Mesenchymal stem cell (in vitro differentiated cells and primary cell): ENCODE results near the gene AGAP2.
A peak's percentile ranks its signal among the peaks of the same experiment; 100 is the strongest.
"Not testable (repeated sequence)": the region's sequence is repeated elsewhere in the genome, so short reads cannot be mapped to it uniquely, and the experiment has no call there.

Experiments used
- DNase-seq: peaks from one replicate; pipeline ENCODE4 v3.0.0-alpha.2; 2013
- H2AFZ ChIP-seq: one replicate; pipeline ENCODE4 v1.6.1; 2013; ENCODE audit warnings: low read depth, mild to moderate bottlenecking, control low read depth, inconsistent platforms, low read length, moderate library complexity
- H2AK5ac ChIP-seq: 2 replicates; pipeline ENCODE4 v1.6.1; 2013; ENCODE audit warnings: low read length, moderate library complexity, mild to moderate bottlenecking, inconsistent platforms; ENCODE audit not compliant: severe bottlenecking
- H2BK120ac ChIP-seq: one replicate; pipeline ENCODE4 v1.6.1; 2013; ENCODE audit warnings: low read depth, mild to moderate bottlenecking, inconsistent platforms, low read length, moderate library complexity
- H2BK12ac ChIP-seq, 2 experiments: one replicate each; pipeline ENCODE4 v1.6.1; 2013; ENCODE audit warnings: inconsistent platforms in 2 of 2, low read length in 2 of 2, mild to moderate bottlenecking in 2 of 2, moderate library complexity in 2 of 2, control low read depth in 1 of 2
- H2BK15ac ChIP-seq: one replicate; pipeline ENCODE4 v1.6.1; 2013; ENCODE audit warnings: mild to moderate bottlenecking, low read depth, inconsistent platforms; ENCODE audit not compliant: poor library complexity, severe bottlenecking
- H2BK5ac ChIP-seq: 2 replicates; pipeline ENCODE4 v1.6.1; 2013; ENCODE audit warnings: low read depth, mild to moderate bottlenecking, low read length, control low read depth, inconsistent platforms; ENCODE audit not compliant: poor library complexity, severe bottlenecking
- H3K14ac ChIP-seq, 2 experiments: one replicate each; pipeline ENCODE4 v1.6.1; 2013; ENCODE audit warnings: inconsistent platforms in 2 of 2, low read length in 2 of 2, control low read depth in 1 of 2, mild to moderate bottlenecking in 1 of 2, moderate library complexity in 1 of 2
- H3K18ac ChIP-seq, 2 experiments: one replicate each; pipeline ENCODE4 v1.6.1; 2013; ENCODE audit warnings: inconsistent platforms in 2 of 2, low read length in 2 of 2, control low read depth in 1 of 2, low read depth in 1 of 2, mild to moderate bottlenecking in 1 of 2
- H3K23ac ChIP-seq, 2 experiments: one replicate each; pipeline ENCODE4 v1.6.1; 2013; ENCODE audit warnings: inconsistent platforms in 2 of 2, low read length in 2 of 2, mild to moderate bottlenecking in 2 of 2, moderate library complexity in 2 of 2, control low read depth in 1 of 2
- H3K27ac ChIP-seq: 2 replicates; pipeline ENCODE4 v1.5.1; 2013; ENCODE audit warnings: mild to moderate bottlenecking, moderate library complexity, low read length, control low read depth, inconsistent platforms; ENCODE audit not compliant: poor library complexity, severe bottlenecking
- H3K27me3 ChIP-seq, 2 experiments: 2 replicates each; pipeline versions ENCODE4 v1.6.1 to v1.7.0; 2013; ENCODE audit warnings: low read length in 2 of 2, mild to moderate bottlenecking in 2 of 2, moderate library complexity in 2 of 2, control low read depth in 1 of 2, inconsistent platforms in 1 of 2; ENCODE audit not compliant: control insufficient read depth in 1 of 2, insufficient read depth in 1 of 2
- H3K36me3 ChIP-seq, 2 experiments: 2 replicates each; pipeline versions ENCODE4 v1.6.1 to v1.7.0; 2013; ENCODE audit warnings: low read length in 2 of 2, control low read depth in 1 of 2, inconsistent platforms in 1 of 2, low read depth in 1 of 2, mild to moderate bottlenecking in 1 of 2; ENCODE audit not compliant: insufficient read depth in 2 of 2, control insufficient read depth in 1 of 2
- H3K4ac ChIP-seq, 2 experiments: one replicate each; pipeline ENCODE4 v1.6.1; 2013; ENCODE audit warnings: inconsistent platforms in 2 of 2, low read length in 2 of 2, mild to moderate bottlenecking in 2 of 2, moderate library complexity in 2 of 2, control low read depth in 1 of 2, low read depth in 1 of 2
- H3K4me1 ChIP-seq: 2 replicates; pipeline ENCODE4 v1.6.1; 2013; ENCODE audit warnings: low read depth, low read length, control low read depth; ENCODE audit not compliant: control insufficient read depth, insufficient read depth
- H3K4me2 ChIP-seq: 2 replicates; pipeline ENCODE4 v1.6.1; 2013; ENCODE audit warnings: low read length, mild to moderate bottlenecking, inconsistent platforms; ENCODE audit not compliant: poor library complexity, severe bottlenecking
- H3K4me3 ChIP-seq, 2 experiments: 2 replicates each; pipeline versions ENCODE4 v1.5.1 to v1.7.0; 2013; ENCODE audit warnings: low read length in 2 of 2, mild to moderate bottlenecking in 2 of 2, control low read depth in 1 of 2, low read depth in 1 of 2; ENCODE audit not compliant: insufficient read depth in 1 of 2
- H3K79me1 ChIP-seq: replicated peaks from 2 replicates; pipeline ENCODE4 v1.6.1; 2013; ENCODE audit warnings: mild to moderate bottlenecking, control low read depth, low read length, inconsistent platforms; ENCODE audit not compliant: poor library complexity, severe bottlenecking
- H3K9ac ChIP-seq: 2 replicates; pipeline ENCODE4 v1.7.0; 2013; ENCODE audit warnings: mild to moderate bottlenecking, low read length, moderate library complexity
- H3K9me3 ChIP-seq: 2 replicates; pipeline ENCODE4 v1.7.0; 2013; ENCODE audit warnings: mild to moderate bottlenecking, low read length; ENCODE audit not compliant: control insufficient read depth
- H4K8ac ChIP-seq: one replicate; pipeline ENCODE4 v1.6.1; 2013; ENCODE audit warnings: inconsistent platforms, mild to moderate bottlenecking, low read length, moderate library complexity
- H4K91ac ChIP-seq: one replicate; pipeline ENCODE4 v1.6.1; 2013; ENCODE audit warnings: mild to moderate bottlenecking, low read length, inconsistent platforms
- WGBS: methylation state at CpG from one replicate; pipeline ENCODE4 v1.1.7; 2013; ENCODE audit warnings: mixed read lengths; 5-methylcytosine and 5-hydroxymethylcytosine counted together

Gene AGAP2

DNA sequence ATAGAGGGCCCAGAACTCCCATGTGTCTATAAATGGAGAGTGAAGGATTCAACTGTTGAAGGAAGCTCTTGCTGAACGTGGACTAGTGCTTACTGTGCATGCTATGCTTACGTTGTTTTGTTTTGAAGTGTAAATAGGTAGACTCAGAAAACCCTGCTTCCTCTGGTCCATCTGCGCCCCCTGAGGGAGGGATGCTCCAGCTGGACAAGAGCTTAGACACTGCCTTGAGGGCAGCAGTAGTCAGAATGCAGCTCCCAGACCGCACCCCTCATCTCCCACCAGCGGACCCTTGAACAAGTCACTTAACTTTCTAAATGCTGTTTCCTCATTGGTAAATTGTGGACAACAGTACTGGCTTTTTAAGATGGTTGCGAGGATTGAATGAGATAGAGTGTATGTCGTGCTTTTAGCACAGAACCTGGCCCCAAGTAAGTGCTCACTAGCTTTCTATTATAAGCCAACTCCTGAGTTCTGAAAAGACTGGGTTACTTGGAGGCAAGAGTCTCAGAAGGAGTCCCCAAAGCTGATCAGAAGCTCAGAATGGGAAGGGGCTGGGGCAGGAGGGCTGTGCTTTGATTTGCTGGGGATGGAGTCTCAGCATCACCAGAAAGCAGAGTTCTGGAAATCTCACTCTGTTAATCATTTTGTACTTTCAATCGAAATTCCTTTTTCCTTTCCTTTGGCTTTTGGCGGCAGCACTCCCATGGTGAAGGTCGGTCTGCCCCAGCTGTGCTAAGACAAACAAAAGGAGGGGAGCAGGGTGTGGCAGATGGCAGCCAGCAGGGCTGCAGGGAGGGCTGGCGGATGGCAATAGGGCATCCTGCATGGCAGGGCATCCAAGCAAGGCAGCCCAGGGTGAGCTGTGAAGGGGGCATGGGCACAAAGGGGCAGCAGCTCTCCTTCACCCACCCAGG is 15.6 kb downstream of the AGAP2 start:
- Histone ChIP-seq H2AFZ (no peak overlapping the region), H3K4me3 (no peak overlapping the region), H2BK12ac (no peak overlapping the region), H4K91ac (peak overlapping the region; percentile 41), H3K4me2 (no peak overlapping the region), H3K4me1 (peaks cover 21% of the 10 kb centered on the region), H3K18ac (no peak overlapping the region), H2AK5ac (no peak overlapping the region), H3K79me1 (no peaks in the 10 kb centered on the region), H2BK120ac (no peak overlapping the region), H3K9ac (no peak overlapping the region), H3K27me3 (peaks cover 24 to 36% of the 10 kb centered on the region in 2 experiments), H3K36me3 (peaks cover 40 to 43% of the 10 kb centered on the region in 2 experiments), H2BK15ac (no peak overlapping the region), H4K8ac (no peak overlapping the region), H3K14ac (no peak overlapping the region), H3K23ac (no peak overlapping the region), H3K27ac (no peak overlapping the region), H3K4ac (no peak overlapping the region), H2BK5ac (no peak overlapping the region), H3K9me3 (no peaks in the 10 kb centered on the region)
- no peak for DNase-seq
- whole genome bisulfite sequencing = 54% methylated on average over 8 of the region's 11 CpGs

DNA sequence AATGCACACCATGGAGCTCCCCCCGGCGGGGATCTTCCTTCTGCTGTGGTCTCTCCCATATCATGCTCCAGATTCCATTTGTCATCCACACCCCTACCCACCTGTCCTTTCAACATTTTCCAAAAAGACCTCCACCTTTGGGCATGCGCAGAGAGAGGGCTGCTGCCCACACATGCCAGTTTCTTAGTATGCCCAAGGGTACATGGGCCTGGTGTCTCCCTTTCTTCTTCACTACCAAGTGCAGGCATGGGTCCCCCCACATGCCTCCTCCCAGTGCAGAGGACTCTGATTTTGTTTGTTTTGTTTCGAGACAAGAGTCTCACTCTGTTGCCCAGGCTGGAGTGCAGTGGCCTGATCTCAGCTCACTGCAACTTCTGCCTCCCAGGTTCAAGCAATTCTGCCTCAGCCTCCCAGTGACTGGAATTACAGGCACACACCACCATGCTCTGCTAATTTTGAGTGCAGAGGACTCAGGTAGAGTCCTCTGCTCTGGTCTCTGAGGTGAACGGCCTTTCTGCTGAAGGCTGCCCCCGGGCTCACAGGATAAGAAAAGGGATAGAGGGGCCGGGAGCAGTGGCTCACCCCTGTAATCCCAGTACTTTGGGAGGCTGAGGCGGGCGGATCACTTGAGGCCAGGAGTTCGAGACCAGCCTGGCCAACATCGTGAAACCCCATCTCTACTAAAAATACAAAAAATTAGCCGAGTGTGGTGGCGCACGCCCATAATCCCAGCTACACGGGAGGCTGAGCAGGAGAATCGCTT is 16.5 kb downstream of the AGAP2 start:
- WGBS = 96% methylated on average over 16 of the region's 16 CpGs
- not testable (repeated sequence) for H3K27ac ChIP-seq, H2BK5ac ChIP-seq

DNA sequence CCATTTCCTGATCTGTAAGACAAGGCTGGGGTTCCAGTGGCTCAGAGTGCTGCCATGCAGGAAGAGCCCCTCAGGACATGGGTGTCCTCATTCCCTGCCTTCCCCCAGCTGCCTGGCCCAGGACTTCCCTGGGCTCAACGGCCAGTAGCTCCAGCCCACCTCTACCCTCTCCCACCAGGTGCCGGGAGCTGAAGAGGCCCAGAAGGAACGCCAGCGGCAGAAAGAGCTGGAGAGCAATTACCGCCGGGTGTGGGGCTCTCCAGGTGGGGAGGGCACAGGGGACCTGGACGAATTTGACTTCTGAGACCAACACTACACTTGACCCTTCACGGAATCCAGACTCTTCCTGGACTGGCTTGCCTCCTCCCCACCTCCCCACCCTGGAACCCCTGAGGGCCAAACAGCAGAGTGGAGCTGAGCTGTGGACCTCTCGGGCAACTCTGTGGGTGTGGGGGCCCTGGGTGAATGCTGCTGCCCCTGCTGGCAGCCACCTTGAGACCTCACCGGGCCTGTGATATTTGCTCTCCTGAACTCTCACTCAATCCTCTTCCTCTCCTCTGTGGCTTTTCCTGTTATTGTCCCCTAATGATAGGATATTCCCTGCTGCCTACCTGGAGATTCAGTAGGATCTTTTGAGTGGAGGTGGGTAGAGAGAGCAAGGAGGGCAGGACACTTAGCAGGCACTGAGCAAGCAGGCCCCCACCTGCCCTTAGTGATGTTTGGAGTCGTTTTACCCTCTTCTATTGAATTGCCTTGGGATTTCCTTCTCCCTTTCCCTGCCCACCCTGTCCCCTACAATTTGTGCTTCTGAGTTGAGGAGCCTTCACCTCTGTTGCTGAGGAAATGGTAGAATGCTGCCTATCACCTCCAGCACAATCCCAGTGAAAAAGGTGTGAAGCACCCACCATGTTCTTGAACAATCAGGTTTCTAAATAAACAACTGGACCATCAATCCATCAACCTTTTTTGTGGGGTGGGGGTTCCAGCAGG is 17.6 kb downstream of the AGAP2 start:
- Histone ChIP-seq H2AFZ (no peak overlapping the region), H3K9me3 (no peaks in the 10 kb centered on the region), H3K27me3 (peaks cover 11 to 19% of the 10 kb centered on the region in 2 experiments), H2AK5ac (no peak overlapping the region), H4K91ac (no peak overlapping the region), H3K23ac (no peak overlapping the region), H3K4me1 (peaks cover 6% of the 10 kb centered on the region), H3K4ac (no peak overlapping the region), H3K4me2 (no peak overlapping the region), H2BK12ac (no peak overlapping the region), H3K36me3 (peaks cover 54 to 58% of the 10 kb centered on the region in 2 experiments), H2BK120ac (no peak overlapping the region), H2BK5ac (no peak overlapping the region), H2BK15ac (no peak overlapping the region), H3K79me1 (no peaks in the 10 kb centered on the region), H3K14ac (no peak overlapping the region), H3K18ac (no peak overlapping the region), H3K9ac (no peak overlapping the region), H3K4me3 (no peak overlapping the region), H3K27ac (no peak overlapping the region), H4K8ac (no peak overlapping the region)
- WGBS = over 99% methylated on average over 10 of the region's 11 CpGs
- DNase-seq = no peak

More for the DNA sequence above, 16.5 kb downstream of the AGAP2 start:
- not testable (repeated sequence) for H3K9ac ChIP-seq, H3K18ac ChIP-seq, H2AK5ac ChIP-seq, H3K14ac ChIP-seq, DNase-seq, H3K23ac ChIP-seq, H4K91ac ChIP-seq, H3K79me1 ChIP-seq, H3K9me3 ChIP-seq, H2BK12ac ChIP-seq, H3K4me2 ChIP-seq, H3K4ac ChIP-seq, H2AFZ ChIP-seq, H2BK15ac ChIP-seq, H2BK120ac ChIP-seq, H3K4me3 ChIP-seq, H4K8ac ChIP-seq
- Histone ChIP-seq H3K27me3 (peaks cover 15 to 27% of the 10 kb centered on the region in 2 experiments), H3K36me3 (peaks cover 47 to 49% of the 10 kb centered on the region in 2 experiments), H3K4me1 (peaks cover 17% of the 10 kb centered on the region)
